Esophagus (tissue), 2 donors: ENCODE results near the gene ARHGEF16. TPM values are rescaled to one million over a fixed set of nuclear protein-coding genes. Genes with fewer than 3 reads are reported as not detected.

Experiments used
- H3K27ac ChIP-seq, 2 donors: one replicate each; pipeline ENCODE4 v1.5.1; 2013; ENCODE audit warnings: low read depth in 2 of 2, mild to moderate bottlenecking in 2 of 2, inconsistent platforms in 1 of 2, low read length in 1 of 2, moderate library complexity in 1 of 2
- H3K27me3 ChIP-seq, 2 donors: one replicate each; pipeline ENCODE4 v1.6.1; 2013; ENCODE audit warnings: low read length in 2 of 2, control low read depth in 1 of 2, mild to moderate bottlenecking in 1 of 2; ENCODE audit not compliant: insufficient read depth in 2 of 2, control insufficient read depth in 1 of 2
- H3K36me3 ChIP-seq, 2 donors: one replicate each; pipeline ENCODE4 v1.6.1; 2013; ENCODE audit warnings: low read length in 1 of 2; ENCODE audit not compliant: control insufficient read depth in 2 of 2, insufficient read depth in 2 of 2
- H3K4me1 ChIP-seq, 2 donors: one replicate each; pipeline ENCODE4 v1.6.1; 2013; ENCODE audit warnings: low read length in 1 of 2; ENCODE audit not compliant: control insufficient read depth in 2 of 2, insufficient read depth in 2 of 2
- H3K4me3 ChIP-seq, 2 donors: one replicate each; pipeline ENCODE4 v1.5.1; 2013; ENCODE audit warnings: low read length in 2 of 2, mild to moderate bottlenecking in 2 of 2, low read depth in 1 of 2, moderate library complexity in 1 of 2
- H3K9me3 ChIP-seq, 2 donors: one replicate each; pipeline ENCODE4 v1.6.1; 2013; ENCODE audit warnings: mild to moderate bottlenecking in 2 of 2, low read depth in 1 of 2, low read length in 1 of 2, moderate library complexity in 1 of 2; ENCODE audit not compliant: control insufficient read depth in 2 of 2, insufficient read depth in 1 of 2
- WGBS, 2 donors: extraction: QIAGEN DNeasy Blood & Tissue Kit; methylation state at CpG; one replicate each; pipeline ENCODE4 v1.1.7; 2013; 5-methylcytosine and 5-hydroxymethylcytosine counted together
- polyA plus RNA-seq, 2 donors: library from polyadenylated mRNA; stranded (reverse); fragments of 200-250 nt; gene quantifications; one replicate each; pipeline ENCODE4 v1.2.3, GENCODE V29; 2013
- donor health status: healthy with polysubstance abuse.
- donor health status: Bipolar disorder and iron deficiency.

Gene ARHGEF16
- polyA plus RNA-seq, 2 donors = 14.2 to 20.6 TPM

DNA sequence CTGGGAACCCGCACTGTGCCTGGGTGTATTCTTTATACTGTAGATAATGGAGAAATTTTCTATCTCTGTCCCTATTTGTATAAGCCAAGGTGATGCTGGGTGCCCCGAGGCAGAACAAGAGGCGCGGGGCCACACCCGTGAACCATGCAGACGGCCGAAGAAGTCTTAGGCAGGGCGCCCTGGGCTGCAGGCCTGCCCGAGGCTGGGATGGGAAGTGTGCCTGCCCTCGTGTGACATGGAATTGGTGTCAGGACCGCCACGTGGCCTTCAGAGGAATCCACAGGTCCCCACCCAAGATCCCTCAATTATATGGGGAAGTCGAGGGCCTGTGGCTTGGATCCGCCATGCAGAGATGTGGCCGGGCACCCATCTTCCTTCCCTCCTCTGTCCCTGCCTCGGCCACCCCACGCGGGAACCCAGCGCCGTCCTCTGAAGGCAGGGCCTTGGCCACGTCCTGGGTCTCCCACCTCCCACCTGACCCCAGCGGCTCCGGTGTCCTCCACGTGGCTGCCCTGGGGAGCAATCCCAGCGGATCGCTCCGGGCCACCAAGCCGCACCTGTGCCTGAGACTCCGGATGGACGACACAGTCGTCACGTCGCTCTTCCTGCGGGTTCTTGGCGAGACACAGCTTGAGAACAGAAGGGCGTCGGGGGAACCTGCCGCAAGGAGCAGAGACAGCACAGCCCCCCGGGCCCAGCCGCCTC, 19.9 kb upstream of the ARHGEF16 start:
- H3K4me3 ChIP-seq = no peak overlapping the region
- H3K4me1 ChIP-seq = no peaks in the 10 kb centered on the region
- H3K27ac ChIP-seq = no peak overlapping the region
- H3K27me3 ChIP-seq = no peaks in the 10 kb centered on the region
- no peaks in the 10 kb centered on the region for H3K36me3 ChIP-seq
- WGBS, 2 donors = 77 to 85% methylated on average over 40 of the region's 40 CpGs
- peaks cover 0 to 3% of the 10 kb centered on the region in 2 donors for H3K9me3 ChIP-seq

DNA sequence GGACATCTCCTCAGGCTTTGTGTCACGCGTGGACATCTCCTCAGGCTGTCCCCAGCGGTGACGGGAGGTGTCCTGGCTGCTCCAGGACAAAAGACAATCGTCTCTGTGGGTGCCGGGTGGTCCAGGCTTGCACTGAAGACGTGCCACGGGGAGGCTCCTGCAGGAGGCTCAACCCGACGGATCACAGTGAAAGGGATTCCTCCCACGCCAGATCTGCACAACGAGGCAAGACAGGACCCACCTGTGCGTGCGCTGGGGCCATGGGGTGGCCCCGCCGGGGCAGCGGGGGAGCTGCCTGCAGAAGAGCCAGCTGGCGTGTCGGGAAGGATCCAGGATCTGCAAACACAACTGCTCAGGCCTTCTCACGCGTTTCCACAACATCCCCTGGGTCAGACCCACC, 18.8 kb upstream of the ARHGEF16 start:
- no peaks in the 10 kb centered on the region for H3K4me1 ChIP-seq
- H3K4me3 ChIP-seq = no peak overlapping the region
- 63 to 69% methylated on average over 21 of the region's 21 CpGs for WGBS, 2 donors
- H3K27ac ChIP-seq = no peak overlapping the region
- H3K36me3 ChIP-seq = no peaks in the 10 kb centered on the region
- H3K9me3 ChIP-seq = no peaks in the 10 kb centered on the region
- no peaks in the 10 kb centered on the region for H3K27me3 ChIP-seq

DNA sequence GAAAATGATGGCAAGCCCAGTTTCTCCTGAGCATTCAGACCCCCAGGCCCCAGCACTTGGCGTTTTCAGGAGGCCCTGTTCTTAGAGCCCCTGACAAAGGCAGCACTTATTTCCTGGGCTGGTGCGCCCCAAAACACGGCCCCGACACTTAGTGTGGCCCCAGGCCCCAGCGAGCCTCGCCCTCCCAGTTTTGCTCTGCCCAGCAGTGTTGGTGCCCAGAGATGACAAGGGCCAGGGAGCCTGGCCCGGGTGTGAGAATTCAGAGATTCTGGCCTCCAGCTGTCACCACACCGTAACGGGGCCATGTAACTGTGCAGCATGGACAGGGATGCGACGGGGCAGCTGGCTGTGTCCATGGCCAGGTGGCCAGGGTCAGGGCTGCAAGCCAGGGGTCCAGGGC, 18.0 kb upstream of the ARHGEF16 start:
- Histone ChIP-seq H3K27me3 (no peaks in the 10 kb centered on the region), H3K4me3 (no peak overlapping the region), H3K4me1 (no peaks in the 10 kb centered on the region), H3K27ac (no peak overlapping the region), H3K36me3 (no peaks in the 10 kb centered on the region), H3K9me3 (no peaks in the 10 kb centered on the region)
- 87 to 94% methylated on average over 11 of the region's 11 CpGs for WGBS, 2 donors

DNA sequence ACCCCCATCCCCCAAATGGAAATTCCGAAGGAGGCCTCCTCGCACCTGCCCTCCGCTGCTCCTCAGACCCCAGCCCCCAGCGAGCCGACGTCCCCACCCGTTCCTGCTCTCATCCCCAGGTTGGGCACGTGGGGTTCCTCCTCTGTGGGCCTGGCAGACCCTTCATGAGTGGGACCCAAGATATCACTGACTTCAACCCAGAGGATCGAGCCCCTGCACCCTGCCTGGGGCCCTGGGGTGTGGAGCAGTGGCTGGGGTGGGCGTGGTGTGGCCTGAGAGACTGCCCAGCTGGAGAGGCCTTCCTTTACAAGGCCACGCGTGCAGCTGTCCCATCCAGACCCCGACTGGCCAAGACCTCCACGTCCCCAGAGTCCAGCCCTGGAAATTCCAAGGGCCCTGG, 17.6 kb upstream of the ARHGEF16 start:
- 80 to 86% methylated on average over 14 of the region's 14 CpGs for WGBS, 2 donors
- H3K9me3 ChIP-seq = no peaks in the 10 kb centered on the region
- no peak overlapping the region for H3K4me3 ChIP-seq
- no peaks in the 10 kb centered on the region for H3K36me3 ChIP-seq
- no peaks in the 10 kb centered on the region for H3K27me3 ChIP-seq
- H3K4me1 ChIP-seq = no peaks in the 10 kb centered on the region
- no peak overlapping the region for H3K27ac ChIP-seq

DNA sequence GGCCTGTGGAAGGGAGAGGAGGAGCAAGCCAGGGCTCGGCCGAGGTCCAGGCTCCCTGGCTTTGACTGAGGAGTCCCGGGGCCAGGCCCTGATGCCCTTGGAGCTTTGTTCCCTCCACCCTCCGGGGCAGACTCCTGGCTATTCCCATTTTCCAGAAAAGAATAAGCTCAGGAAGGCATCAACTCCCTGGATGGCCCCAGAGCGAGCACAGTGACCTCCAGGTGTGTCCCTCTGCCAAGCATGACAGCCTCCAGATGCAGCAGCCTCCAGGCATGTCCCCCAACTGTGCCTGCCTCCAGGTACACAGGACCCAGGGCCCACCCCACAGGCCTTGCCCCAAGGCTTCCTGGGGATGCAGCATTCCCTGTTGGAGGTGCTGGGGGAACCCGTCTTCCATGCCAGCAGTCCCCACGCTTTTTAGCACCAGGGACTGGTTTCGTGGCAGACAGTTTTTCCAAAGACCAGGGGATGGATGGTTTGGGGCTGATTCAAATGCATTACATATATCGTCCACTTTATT, 15.7 kb upstream of the ARHGEF16 start:
- Histone ChIP-seq H3K4me1 (no peaks in the 10 kb centered on the region), H3K27me3 (no peaks in the 10 kb centered on the region), H3K9me3 (no peaks in the 10 kb centered on the region), H3K36me3 (no peaks in the 10 kb centered on the region), H3K27ac (no peak overlapping the region), H3K4me3 (no peak overlapping the region)
- WGBS, 2 donors = 76 to 79% methylated on average over 9 of the region's 9 CpGs

DNA sequence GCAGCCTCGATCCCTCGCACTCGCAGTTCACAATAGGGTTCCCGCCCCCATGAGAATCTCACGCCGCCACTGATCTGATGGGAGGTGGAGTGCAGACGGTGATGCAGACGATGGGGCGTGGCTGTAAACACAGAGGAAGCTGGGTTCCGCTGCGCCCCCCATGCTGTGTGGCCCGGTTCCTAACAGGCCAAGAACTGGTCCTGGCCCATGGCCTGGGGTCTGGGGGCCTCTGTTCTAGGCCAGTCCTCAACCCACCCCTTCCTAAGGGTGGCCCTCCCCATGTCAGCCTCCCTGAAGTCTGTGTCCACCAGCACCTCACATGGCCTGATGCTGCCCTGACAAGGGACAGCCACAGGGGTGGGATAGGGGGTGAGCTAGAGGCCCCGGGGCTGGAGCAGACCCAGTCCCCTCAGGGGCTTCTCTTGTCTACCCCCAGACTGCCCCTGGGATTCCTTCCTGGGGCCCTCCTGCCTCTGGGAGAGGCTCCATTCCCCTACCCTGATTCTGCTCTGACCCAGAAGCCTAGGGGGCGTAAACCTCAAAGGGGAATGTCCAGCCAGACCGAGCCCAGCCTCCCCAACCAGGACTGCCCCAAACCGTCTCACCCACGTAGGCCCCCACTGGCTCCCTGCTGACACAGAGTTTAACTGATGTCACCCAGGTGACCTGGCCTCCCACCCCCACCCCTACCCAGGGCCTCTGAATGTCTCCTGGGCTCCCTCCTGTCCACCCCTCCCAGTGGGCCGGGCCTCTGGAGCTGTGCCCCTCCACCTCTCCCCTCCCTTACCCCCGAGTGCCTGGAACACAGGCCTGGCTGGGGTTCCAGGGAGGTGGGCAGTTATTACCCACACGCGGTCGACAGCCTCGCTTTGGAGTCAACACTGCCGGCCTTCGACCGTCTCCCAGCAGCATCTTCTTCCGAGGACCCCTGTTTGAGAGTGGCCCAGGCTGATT, 14.8 kb upstream of the ARHGEF16 start:
- Histone ChIP-seq H3K36me3 (no peaks in the 10 kb centered on the region), H3K4me3 (no peak overlapping the region)
- WGBS, 2 donors = 65 to 66% methylated on average over 27 of the region's 27 CpGs

DNA sequence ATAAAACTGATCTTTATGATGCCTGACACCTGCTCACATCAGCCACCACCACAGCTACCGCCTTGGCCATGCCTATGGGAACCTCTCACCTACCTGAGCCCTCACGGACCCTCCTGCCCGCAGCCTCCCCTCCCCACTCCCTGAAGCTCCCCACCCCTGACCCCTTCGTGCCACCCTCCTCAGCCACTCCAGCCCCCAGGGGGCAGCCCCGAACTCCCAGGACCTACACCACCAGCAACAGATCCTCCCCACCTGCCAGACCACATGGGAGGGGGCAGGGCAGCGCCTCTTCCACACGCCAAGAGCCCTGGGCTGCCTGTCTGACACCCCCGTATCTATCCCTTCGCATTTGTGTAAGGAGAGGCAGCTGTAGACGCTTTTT, 14.2 kb upstream of the ARHGEF16 start:
- H3K27ac ChIP-seq = no peak overlapping the region
- no peaks in the 10 kb centered on the region for H3K27me3 ChIP-seq
- H3K9me3 ChIP-seq = no peaks in the 10 kb centered on the region
- H3K4me1 ChIP-seq = no peaks in the 10 kb centered on the region
- WGBS, 2 donors = 49 to 50% methylated on average over 9 to 10 of the region's 10 CpGs
- H3K36me3 ChIP-seq = no peaks in the 10 kb centered on the region
- H3K4me3 ChIP-seq = no peak overlapping the region

More for the DNA sequence above, 14.8 kb upstream of the ARHGEF16 start:
- H3K9me3 ChIP-seq = no peaks in the 10 kb centered on the region
- H3K27ac ChIP-seq = no peak overlapping the region
- H3K27me3 ChIP-seq = no peaks in the 10 kb centered on the region
- no peaks in the 10 kb centered on the region for H3K4me1 ChIP-seq

DNA sequence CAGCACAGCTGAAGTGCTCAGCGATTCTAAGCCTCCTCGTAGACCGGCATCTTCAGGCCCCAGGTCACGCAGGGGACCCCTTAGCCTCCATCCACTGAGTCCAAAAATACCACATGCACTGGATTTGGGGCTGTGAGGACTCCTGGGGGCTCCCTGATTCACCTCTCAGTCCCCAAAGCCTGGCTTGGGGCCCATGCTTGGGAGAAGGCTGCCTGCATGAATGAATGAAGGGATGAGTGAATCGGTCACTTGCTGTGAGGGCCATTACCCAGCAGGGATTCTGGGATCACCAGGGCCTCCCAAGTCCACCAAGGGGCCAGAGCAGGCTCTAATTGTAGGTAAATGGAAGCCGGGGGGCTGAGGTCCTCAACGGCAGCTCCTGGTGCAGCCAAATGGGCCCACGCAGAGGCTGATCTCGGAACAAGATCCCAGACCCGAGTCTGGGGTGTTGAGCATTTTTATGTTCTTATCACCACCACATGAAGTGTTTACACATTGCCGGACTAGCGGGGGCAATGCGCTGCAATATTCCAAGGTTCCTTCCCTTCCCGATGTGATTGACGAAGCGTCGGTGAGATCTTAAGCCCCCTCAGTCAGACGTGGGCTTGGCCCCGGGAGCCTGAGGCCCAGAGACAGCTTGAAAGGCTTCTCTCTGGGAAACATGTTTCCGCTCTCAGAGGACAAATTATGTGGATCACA, 13.6 kb upstream of the ARHGEF16 start:
- H3K27me3 ChIP-seq = no peaks in the 10 kb centered on the region
- H3K4me1 ChIP-seq = no peaks in the 10 kb centered on the region
- H3K27ac ChIP-seq = no peak overlapping the region
- no peaks in the 10 kb centered on the region for H3K9me3 ChIP-seq
- H3K4me3 ChIP-seq = no peak overlapping the region
- 48 to 63% methylated on average over 20 of the region's 20 CpGs for WGBS, 2 donors
- no peaks in the 10 kb centered on the region for H3K36me3 ChIP-seq

DNA sequence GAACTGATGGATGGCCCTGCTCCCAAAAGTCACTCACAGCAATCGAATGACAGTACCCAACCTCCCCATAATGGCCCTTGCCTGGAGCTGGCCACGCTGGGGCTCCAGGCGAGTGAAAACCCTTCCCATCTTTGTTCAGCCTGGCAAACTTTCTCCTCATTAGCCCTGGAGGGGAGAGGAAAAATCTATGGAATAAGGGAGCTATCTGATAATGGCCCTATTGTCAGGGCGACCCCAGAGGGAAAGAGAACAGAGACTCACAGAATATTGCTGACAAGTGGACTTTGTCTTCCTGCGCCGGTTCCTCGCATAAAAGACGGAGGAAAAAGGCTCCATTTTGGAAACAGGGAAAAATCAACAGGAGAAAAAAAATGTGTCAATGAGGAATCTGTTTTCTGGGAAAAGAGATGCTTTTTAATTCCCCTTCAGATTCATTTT, 13.0 kb upstream of the ARHGEF16 start:
- Histone ChIP-seq H3K9me3 (no peaks in the 10 kb centered on the region), H3K27ac (no peak overlapping the region), H3K4me3 (no peak overlapping the region), H3K4me1 (no peaks in the 10 kb centered on the region), H3K36me3 (no peaks in the 10 kb centered on the region), H3K27me3 (no peaks in the 10 kb centered on the region)
- 58 to 60% methylated on average over 8 of the region's 8 CpGs for WGBS, 2 donors
